ENCODE results near the gene SMPD2. TPM values are rescaled to one million over a fixed set of nuclear protein-coding genes. Genes with fewer than 3 reads are reported as not detected.

Gene SMPD2, protein sequence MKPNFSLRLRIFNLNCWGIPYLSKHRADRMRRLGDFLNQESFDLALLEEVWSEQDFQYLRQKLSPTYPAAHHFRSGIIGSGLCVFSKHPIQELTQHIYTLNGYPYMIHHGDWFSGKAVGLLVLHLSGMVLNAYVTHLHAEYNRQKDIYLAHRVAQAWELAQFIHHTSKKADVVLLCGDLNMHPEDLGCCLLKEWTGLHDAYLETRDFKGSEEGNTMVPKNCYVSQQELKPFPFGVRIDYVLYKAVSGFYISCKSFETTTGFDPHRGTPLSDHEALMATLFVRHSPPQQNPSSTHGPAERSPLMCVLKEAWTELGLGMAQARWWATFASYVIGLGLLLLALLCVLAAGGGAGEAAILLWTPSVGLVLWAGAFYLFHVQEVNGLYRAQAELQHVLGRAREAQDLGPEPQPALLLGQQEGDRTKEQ
- 10 to 100 TPM; 24.1 to 45.5 (median 33.5) TPM for polyA plus RNA-seq (ENCODE audit: low read depth in 6 of 6)

DNA sequence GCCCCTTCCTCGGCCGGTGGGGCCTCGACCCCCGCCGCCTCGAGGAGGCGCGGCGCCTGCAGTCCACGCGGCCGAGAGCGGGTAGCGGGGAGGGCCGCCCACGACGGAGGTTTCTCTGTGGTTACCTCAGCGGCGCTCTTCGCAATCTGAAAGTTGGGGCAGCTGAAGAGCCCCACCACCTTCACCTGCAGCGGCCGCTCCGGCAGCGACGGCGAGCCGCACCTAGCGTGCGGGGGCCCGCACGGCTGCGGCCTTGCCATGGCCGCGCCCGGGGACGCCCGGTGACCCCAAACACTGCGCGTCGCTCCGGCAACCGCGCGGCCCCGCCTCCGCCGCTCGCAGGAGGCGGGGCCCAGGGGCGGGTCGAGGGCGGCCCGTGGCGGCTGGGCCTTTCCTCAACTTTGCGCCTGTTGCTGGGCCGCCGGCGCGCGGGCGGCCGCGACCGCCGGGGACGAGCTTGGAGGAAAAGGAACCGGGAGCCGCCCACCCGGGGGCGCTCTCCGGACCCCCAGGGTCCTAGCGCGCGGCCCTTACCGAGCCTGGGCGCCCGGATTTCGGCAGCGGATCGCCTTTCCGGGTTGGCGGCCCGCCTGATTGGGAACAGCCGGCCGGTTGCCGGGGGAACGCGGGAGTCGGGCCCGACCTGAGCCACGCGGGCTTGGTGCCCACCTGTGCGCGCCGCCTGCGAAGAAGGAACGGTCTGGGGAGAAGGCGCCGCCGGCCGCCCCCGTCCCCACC is at the start of gene SMPD2, which contains the start of gene PPIL6:
TSS of gene SMPD2 (plus strand) at position 394 of the 738 bp plus-strand sequence. CDS start 398 bp downstream, outside the sequence.
TSS of gene PPIL6 (minus strand) at position 298 of the 738 bp plus-strand sequence. CDS start at position 260, 38 bp downstream.
- H3K36me3 Mint-ChIP-seq: peaks cover 0 to 4% of the 10 kb centered on the region in 2 donors
- peak within 1 kb of the TSS; percentile 94 to 99 (median 97) for H3K4me3 Mint-ChIP-seq
- DNase-seq: peak; percentile 88
- ATAC-seq (ENCODE audit: low read depth in 2 of 2): peak; percentile 78 to 81
- peak within 1 kb of the TSS; percentile 99 for H3K27ac Mint-ChIP-seq
- no peaks in the 10 kb centered on the region for H3K9me3 Mint-ChIP-seq
- H3K4me1 Mint-ChIP-seq: peaks cover 30 to 46% (median 37%) of the 10 kb centered on the region in 3 donors
- H3K27me3 Mint-ChIP-seq: no peaks in the 10 kb centered on the region

DNA sequence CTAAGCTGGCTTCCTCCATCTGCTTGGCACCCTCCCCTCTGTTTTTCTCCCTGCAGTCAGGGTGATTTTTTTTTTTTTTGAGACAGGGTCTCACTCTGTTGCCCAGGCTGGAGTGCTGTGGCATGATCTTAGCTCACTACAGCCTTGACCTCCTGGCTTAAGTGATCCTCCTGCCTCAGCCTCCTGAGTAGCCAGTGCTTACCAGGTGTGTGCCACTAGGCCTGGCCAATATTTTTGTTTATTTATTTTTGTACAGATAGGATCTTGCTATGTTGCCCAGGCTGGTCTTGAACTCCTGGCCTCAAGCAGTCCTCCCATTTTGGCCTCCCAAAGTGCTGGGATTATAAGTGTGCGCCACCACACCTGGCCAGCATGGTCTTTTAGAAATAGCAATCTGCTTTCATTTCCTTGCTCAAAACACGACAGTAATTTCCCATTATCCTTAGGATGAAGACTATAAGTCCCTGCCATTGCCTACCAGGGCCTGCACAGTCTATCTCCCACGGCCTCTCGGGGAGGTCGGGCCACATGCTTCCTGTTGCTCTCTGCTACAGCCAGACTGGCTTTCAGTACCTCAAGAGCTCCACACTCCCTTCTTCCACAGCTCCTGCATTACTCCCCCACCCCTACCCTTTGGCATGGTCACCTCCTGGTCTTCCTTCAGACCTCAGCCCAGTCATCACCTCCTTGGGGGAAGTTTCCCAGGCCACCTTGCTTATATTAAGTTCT is 47.2 kb upstream of the SMPD2 start:
- Mint-ChIP-seq H3K4me3 (no peak overlapping the region), H3K36me3 (peaks cover 0 to under 1% of the 10 kb centered on the region in 2 donors), H3K27ac (no peak overlapping the region), H3K4me1 (peaks cover 5 to 15% (median 11%) of the 10 kb centered on the region in 3 donors), H3K27me3 (no peaks in the 10 kb centered on the region), H3K9me3 (no peaks in the 10 kb centered on the region)
- ATAC-seq (ENCODE audit: low read depth in 2 of 2) (no peak), DNase-seq (no peak)

DNA sequence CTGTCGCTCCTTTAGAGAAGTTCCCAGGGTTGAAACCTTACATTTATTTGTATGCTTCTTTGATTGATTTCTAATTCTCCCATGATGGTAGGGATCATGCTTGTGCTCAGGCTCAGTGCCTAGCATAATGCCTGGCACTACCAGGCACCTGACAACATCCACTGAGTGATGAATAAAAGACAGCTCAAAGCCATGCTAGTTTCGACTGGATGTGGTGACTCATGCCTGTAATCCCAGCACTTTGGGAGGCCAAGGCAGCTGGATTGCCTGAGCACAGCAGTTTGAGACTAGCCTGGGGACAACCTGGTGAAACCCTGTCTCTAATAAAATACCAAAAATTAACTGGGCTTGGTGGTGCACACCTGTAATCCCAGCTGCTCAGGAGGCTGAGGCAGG is 46.6 kb upstream of the SMPD2 start:
- Mint-ChIP-seq H3K9me3 (no peaks in the 10 kb centered on the region), H3K27me3 (no peaks in the 10 kb centered on the region), H3K36me3 (no peaks in the 10 kb centered on the region), H3K4me1 (peaks cover 5 to 15% (median 11%) of the 10 kb centered on the region in 3 donors), H3K27ac (no peak overlapping the region), H3K4me3 (no peak overlapping the region)
- no peak for ATAC-seq (ENCODE audit: low read depth in 2 of 2)
- DNase-seq: no peak

DNA sequence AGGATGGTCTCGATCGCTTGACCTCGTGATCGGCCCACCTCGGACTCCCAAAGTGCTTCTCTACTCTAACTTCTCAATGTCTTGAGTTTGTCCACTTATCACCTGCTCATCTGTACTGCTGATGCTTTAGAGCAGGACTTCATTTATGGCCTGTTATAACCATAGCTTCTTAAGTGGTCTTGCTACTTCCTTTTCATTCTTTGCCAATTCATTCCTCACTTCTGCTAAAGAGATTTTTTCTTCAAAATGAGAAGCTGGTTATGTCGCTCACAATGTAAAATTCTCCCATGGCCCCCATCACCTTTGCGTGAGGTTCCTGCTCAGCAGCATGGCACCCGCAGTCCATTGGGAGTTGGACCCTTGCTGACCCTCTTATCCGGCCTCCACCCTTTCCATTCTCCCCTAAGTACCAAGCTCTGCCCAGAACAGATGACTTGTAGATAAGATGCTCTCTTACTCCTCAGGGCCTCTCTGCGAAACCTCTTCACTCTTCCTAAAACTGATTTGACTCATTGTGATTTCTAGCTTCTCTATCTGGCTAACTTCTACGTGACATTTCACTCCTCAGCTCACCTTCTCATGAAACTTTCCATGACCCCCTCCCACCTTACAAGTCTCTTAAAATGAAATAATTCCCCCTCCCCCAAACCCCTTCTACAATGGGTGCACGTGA is 44.3 kb upstream of the SMPD2 start:
- Mint-ChIP-seq H3K4me1 (peaks cover 0 to 6% (median 3%) of the 10 kb centered on the region in 3 donors), H3K27me3 (no peaks in the 10 kb centered on the region), H3K27ac (peak overlapping the region in 2 of 6 donors; percentile 13 to 27), H3K4me3 (no peak overlapping the region), H3K9me3 (no peaks in the 10 kb centered on the region), H3K36me3 (no peaks in the 10 kb centered on the region)
- DNase-seq (no peak), ATAC-seq (ENCODE audit: low read depth in 2 of 2) (no peak)

DNA sequence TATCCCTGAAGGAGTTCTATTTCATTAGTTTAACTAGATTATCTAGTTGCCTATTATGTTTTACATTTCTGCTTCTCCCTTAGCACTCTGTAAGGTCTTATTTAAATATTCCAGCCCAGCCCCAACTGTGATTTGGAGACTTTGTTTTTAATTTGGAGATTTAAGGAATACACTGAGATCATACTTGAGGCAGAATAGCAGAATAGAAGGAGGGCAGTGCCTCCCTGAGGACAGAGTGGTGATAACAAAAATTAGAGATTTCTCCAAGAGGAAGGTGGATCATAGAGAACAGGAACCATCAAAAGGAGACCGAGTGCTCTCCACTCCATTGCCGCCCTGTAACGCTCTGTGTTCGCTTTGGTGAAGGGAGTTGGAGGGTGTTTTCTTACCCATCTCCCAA is 43.5 kb upstream of the SMPD2 start:
- H3K27me3 Mint-ChIP-seq: no peaks in the 10 kb centered on the region
- no peak for DNase-seq
- ATAC-seq (ENCODE audit: low read depth in 2 of 2): no peak

DNA sequence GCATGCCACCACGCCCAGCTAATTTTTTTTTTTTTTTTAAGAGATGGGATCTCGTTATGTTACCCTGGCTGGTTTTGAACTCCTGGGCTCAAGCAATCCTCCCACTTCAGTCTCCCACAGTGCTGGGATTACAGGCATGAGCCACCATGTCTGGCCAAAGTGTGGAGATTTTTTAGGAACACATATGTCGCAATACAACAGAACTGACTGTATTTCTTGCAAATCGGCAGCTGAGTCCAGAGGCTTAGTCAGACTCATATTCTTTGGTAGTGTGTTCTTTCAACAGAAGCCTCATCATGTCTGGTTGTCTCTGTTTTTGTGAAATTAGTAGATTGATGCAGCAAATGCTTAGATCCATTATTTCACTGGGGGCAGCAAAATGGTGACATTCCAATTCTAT is 34.3 kb upstream of the SMPD2 start:
- Mint-ChIP-seq H3K27ac (no peak overlapping the region), H3K4me3 (no peak overlapping the region), H3K4me1 (no peaks in the 10 kb centered on the region), H3K9me3 (peaks cover 0 to 5% (median 1%) of the 10 kb centered on the region in 7 donors), H3K36me3 (peaks cover 0 to 10% of the 10 kb centered on the region in 2 donors), H3K27me3 (no peaks in the 10 kb centered on the region)
- ATAC-seq (ENCODE audit: low read depth in 2 of 2) (no peak), DNase-seq (no peak)

More for the DNA sequence above, 43.5 kb upstream of the SMPD2 start:
- no peak overlapping the region for H3K4me3 Mint-ChIP-seq
- H3K4me1 Mint-ChIP-seq: peaks cover 0 to 6% (median 0%) of the 10 kb centered on the region in 3 donors
- no peaks in the 10 kb centered on the region for H3K9me3 Mint-ChIP-seq
- H3K36me3 Mint-ChIP-seq: no peaks in the 10 kb centered on the region
- no peak overlapping the region for H3K27ac Mint-ChIP-seq

DNA sequence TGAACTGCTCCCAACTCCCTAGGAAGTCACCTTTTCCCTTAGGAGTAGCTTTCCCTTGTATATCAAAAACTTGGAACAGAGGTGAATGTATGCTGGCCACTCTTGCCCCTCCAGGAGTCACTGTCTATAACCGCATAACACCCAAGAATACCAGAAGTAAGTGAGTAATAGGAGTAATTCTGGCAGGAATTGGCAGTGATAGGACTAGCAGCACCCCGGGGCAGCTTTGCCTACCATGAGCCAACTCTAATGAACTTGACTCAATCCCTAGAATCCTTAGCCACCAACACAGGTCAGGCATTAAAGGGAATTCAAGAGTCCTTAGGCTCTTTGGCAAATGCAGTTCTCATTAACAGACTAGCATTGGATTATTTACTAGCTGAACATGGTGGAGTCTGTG is 29.5 kb upstream of the SMPD2 start:
- Mint-ChIP-seq H3K4me1 (no peaks in the 10 kb centered on the region), H3K36me3 (peaks cover 0 to 13% of the 10 kb centered on the region in 2 donors), H3K27me3 (no peaks in the 10 kb centered on the region), H3K27ac (no peak overlapping the region), H3K4me3 (no peak overlapping the region), H3K9me3 (peaks cover 0 to 5% (median 2%) of the 10 kb centered on the region in 7 donors)
- ATAC-seq (ENCODE audit: low read depth in 2 of 2) (no peak), DNase-seq (no peak)

DNA sequence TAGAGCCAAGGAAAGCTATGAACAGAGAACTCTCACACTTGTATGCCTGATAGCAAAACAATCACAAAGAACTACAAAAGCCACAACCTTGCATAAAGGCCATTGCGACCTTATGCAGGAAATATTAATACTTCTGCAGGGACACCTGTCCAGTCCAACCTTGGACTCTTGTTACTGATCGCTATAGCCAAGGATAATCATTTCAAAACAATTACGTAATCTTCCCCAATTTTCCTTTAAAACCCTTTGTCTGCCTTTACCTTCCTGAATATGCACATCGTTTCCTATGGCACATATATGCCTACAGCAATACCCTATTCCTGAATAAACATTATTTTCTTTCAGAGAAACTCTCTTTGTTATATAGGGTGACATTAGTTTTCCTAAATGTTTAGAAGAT is 22.9 kb upstream of the SMPD2 start:
- Mint-ChIP-seq H3K9me3 (peaks cover 0 to 3% (median 0%) of the 10 kb centered on the region in 7 donors), H3K27me3 (no peaks in the 10 kb centered on the region), H3K36me3 (peaks cover 0 to 3% of the 10 kb centered on the region in 2 donors), H3K27ac (no peak overlapping the region), H3K4me3 (no peak overlapping the region), H3K4me1 (peaks cover 8 to 12% (median 10%) of the 10 kb centered on the region in 3 donors)
- DNase-seq (no peak), ATAC-seq (ENCODE audit: low read depth in 2 of 2) (no peak)

DNA sequence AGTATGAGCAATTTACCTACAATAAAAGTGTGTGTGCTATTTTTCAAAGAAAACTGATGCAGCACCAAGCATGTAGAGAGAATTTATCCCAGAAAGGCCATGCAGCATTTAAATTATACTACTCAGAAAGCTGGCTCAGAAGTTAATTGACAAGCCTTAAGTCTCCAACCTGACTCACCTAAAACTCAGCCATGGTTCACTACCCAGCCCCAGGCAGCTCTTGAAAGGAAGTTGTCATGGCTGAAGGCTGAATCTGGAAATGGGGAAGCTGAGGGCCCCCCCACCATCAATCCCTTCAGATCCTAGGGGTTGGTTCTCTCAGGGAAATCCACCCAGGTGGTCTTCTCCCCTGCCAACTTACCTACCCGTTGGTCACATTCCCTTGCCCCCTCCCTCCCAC is 19.8 kb upstream of the SMPD2 start:
- no peaks in the 10 kb centered on the region for H3K27me3 Mint-ChIP-seq
- ATAC-seq (ENCODE audit: low read depth in 2 of 2): peak; percentile 42 to 71

DNA sequence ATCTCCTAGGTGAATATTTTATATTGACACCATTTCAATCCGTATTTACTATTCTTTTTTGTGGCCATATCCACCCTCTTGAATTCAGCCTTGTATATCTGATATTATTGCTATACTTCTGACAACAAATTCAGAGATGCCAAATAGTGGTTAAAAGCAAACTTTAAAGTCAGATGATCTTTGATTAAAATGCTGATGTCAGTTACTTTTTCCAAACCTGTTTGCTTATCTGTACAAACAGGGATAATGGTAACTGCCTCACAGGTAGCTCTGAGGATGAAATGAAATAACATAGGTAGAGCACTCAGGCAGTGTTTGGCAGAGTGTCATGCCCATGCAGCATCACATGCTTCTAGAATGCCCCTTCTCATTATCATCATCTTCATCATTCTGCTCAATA is 19.3 kb upstream of the SMPD2 start:
- ATAC-seq (ENCODE audit: low read depth in 2 of 2) (no peak), DNase-seq (no peak)
- no peaks in the 10 kb centered on the region for H3K9me3 Mint-ChIP-seq
- no peaks in the 10 kb centered on the region for H3K27me3 Mint-ChIP-seq
- peaks cover 14 to 22% (median 14%) of the 10 kb centered on the region in 3 donors for H3K4me1 Mint-ChIP-seq
- H3K27ac Mint-ChIP-seq: no peak overlapping the region
- H3K36me3 Mint-ChIP-seq: no peaks in the 10 kb centered on the region
- H3K4me3 Mint-ChIP-seq: no peak overlapping the region

More for the DNA sequence above, 19.8 kb upstream of the SMPD2 start:
- Mint-ChIP-seq H3K9me3 (no peaks in the 10 kb centered on the region), H3K27ac (peak overlapping the region in 1 of 6 donors; percentile 33), H3K4me3 (no peak overlapping the region), H3K4me1 (peaks cover 14 to 22% (median 14%) of the 10 kb centered on the region in 3 donors), H3K36me3 (no peaks in the 10 kb centered on the region)
- no peak for DNase-seq

DNA sequence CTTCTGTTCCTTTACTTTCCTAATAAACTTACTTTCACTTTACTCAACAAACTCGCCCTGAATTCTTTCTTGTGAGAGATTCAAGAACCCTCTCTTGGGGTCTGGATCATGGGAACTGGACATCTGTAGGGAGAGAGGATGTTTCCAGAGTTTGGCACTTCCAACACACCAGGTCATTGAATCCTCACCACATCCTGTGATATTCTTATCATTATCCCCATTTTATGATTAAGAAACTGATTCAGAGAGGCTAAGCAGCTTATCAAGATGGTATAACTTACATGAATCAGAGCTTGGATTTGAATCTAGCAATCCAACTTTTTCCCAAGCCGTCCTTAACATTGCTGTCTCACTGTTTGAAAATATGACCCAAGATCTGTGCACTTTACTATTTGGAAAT is 15.6 kb upstream of the SMPD2 start:
- H3K4me1 Mint-ChIP-seq: peaks cover 14 to 22% (median 14%) of the 10 kb centered on the region in 3 donors
- no peak overlapping the region for H3K27ac Mint-ChIP-seq
- H3K36me3 Mint-ChIP-seq: no peaks in the 10 kb centered on the region
- DNase-seq (no peak), ATAC-seq (ENCODE audit: low read depth in 2 of 2) (no peak)
- H3K4me3 Mint-ChIP-seq: no peak overlapping the region
- H3K9me3 Mint-ChIP-seq: no peaks in the 10 kb centered on the region
- no peaks in the 10 kb centered on the region for H3K27me3 Mint-ChIP-seq

DNA sequence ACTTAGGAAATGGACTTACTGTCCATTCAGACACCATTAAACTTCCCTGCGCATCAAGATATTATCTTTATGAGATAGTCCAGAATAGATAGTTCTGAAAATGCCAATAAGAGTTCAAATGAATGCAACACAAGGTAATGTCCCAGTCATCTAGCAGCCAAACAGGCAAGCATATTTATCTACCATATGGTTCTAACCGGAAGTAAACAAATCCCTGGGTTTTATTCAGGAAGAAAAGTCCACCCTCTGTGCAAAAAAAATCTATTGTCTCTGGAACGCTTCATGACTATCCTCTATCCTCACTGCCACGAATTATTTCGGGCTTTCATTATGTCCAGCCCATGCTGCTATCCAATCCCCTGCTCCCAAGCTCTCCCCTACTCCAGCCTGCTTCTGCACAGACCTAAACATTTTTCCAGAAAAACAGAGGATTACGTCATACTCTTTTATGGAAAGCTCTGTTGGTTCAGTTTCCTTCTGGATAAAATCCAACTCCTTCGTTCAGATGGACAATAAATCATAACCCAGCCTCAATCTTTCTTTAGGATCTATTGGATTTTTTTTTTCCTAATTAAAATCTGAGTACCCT is 11.5 kb upstream of the SMPD2 start:
- no peak for ATAC-seq (ENCODE audit: low read depth in 2 of 2)
- H3K4me3 Mint-ChIP-seq: no peak overlapping the region
- H3K4me1 Mint-ChIP-seq: peaks cover 4 to 11% (median 5%) of the 10 kb centered on the region in 3 donors
- DNase-seq: no peak
- no peaks in the 10 kb centered on the region for H3K9me3 Mint-ChIP-seq
- H3K27me3 Mint-ChIP-seq: no peaks in the 10 kb centered on the region
- no peak overlapping the region for H3K27ac Mint-ChIP-seq
- H3K36me3 Mint-ChIP-seq: no peaks in the 10 kb centered on the region
